ENCODE data around the gene EPB41L2.

DNA sequence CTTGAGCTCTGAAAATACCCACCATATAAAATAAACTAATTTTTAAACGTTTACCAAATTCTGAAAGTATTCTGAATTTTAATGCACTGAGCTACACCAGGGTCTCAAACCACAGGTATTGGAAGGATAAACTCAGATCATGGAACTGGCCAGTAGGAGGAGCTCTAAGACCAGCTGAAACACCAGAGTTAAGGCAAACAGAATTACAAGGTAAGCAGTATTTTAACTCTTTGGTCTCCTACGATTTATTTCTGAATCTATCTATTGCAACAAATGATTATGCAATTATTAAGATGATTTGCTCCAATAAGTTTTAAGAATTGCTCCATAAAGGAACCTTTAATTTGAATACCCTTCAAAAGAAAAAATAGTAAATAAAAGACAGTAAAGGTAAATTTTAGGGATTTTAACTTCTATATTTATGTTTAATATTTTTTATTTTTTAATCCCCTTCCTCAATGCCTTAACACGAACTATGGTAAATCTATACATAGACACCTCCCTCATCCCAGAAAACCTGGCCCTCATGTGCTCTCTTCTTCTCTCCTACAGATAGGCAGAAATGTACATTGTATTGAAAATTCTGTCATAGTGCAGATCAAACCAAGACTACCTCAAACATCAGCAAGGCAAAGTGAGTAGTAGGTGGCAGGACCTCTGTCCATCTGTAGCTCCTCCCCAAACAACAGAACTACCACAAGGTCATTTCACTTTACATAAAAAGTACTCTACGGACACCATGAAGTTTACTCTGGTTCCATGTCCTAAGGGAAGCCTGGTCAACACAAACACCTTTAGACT is 177.5 kb downstream of the EPB41L2 start:
- TF ChIP-seq, protein P1, sequence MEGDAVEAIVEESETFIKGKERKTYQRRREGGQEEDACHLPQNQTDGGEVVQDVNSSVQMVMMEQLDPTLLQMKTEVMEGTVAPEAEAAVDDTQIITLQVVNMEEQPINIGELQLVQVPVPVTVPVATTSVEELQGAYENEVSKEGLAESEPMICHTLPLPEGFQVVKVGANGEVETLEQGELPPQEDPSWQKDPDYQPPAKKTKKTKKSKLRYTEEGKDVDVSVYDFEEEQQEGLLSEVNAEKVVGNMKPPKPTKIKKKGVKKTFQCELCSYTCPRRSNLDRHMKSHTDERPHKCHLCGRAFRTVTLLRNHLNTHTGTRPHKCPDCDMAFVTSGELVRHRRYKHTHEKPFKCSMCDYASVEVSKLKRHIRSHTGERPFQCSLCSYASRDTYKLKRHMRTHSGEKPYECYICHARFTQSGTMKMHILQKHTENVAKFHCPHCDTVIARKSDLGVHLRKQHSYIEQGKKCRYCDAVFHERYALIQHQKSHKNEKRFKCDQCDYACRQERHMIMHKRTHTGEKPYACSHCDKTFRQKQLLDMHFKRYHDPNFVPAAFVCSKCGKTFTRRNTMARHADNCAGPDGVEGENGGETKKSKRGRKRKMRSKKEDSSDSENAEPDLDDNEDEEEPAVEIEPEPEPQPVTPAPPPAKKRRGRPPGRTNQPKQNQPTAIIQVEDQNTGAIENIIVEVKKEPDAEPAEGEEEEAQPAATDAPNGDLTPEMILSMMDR (conservative IDR thresholded peaks at IDR 0.05; ENCODE audit: low read depth, low read length), result peak; percentile 89
- TF ChIP-seq EZH2 (IDR thresholded peaks at IDR 0.05; ENCODE audit: borderline replicate concordance, low read depth, low read length, poor library complexity, severe bottlenecking), result no peak
